Erythroblast (primary cell): ENCODE results near the gene ACSF3.

Experiments used
- GATA1 ChIP-seq: IDR thresholded peaks from 2 replicates; pipeline ENCODE4 v1.6.1; 2011; ENCODE audit warnings: low read depth, mild to moderate bottlenecking, control low read depth, low read length, moderate library complexity
- POLR2A ChIP-seq: IDR thresholded peaks from 2 replicates; pipeline ENCODE4 v1.6.1; 2011; ENCODE audit warnings: mild to moderate bottlenecking, low read length

DNA sequence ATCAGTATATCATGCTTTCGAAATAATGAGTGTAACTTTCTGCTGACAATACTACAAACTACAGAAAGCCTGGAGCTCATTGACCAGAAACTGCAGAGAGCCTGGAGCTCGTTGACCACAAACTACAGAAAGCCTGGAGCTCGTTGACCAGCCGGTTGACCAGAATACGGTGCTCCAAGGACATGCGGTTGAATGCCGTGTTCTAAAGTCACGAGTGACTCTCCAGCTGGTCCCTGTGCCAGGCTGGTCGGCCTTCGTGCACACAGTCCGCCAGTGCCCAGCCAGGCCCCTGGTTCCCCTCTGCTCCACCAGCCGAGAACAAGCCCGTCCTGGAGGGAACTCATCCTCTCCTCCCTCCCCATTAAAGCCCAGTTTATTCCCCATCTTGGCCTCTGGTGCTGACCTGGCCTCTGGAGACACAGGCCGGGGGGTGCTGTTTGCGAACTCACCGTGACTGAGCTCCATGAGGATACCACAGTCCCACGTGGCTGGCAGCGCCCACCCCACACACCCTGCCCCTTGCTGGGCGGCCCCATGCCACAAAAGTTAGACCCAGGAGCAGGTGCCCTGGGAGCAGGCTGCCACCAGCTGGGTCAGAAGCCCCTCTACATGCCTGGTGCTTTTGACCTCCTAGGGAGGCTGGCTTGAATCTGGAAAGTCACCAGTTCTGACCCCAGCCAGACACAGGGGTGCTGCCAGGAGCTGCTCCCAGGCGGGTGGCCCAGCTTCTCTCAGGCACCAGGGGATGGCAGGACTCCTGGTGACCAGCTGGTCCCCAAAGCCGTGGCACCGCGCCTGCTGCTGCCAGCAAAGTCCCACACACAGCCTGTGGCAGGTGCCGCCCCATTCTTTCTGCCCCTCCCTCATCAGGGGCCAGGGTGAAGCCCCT lies 62.4 kb downstream of the ACSF3 start:
- TF ChIP-seq POLR2A (no peak), GATA1 (no peak)
